Renal pelvis (tissue), 4 donors: ENCODE results near the gene EPN3. TPM values are rescaled to one million over a fixed set of nuclear protein-coding genes. Genes with fewer than 3 reads are reported as not detected.

ENCODE experiments used
- DNase-seq: peaks from one replicate; pipeline ENCODE4 v3.0.0-alpha.2; 2013
- polyA plus RNA-seq, 3 donors: library from polyadenylated mRNA; unstranded; fragments of 120-200 nt; gene quantifications; one replicate each; pipeline ENCODE4 v1.2.1, GENCODE V29; 2013; ENCODE audit not compliant: insufficient read length in 3 of 3

The EPN3 gene
- polyA plus RNA-seq, 3 donors: 15.4 to 16.8 (median 16.2) TPM

GRCh38 chr17:50533185-50533584, 650 bp downstream of the EPN3 start:
- no peak for DNase-seq

- peak; percentile 71 for DNase-seq
These were observed 1.2 kb downstream of the EPN3 start for GRCh38 chr17:50533720-50534148.

- no peak for DNase-seq
These were observed 1.9 kb downstream of the EPN3 start for GRCh38 chr17:50534222-50534978.

- DNase-seq: no peak
These were observed 2.4 kb downstream of the EPN3 start for GRCh38 chr17:50534979-50535326.

GRCh38 chr17:50535407-50535806, 2.9 kb downstream of the EPN3 start:
- no peak for DNase-seq

- no peak for DNase-seq
These were observed 4.4 kb downstream of the EPN3 start for GRCh38 chr17:50536683-50537646.

- no peak for DNase-seq
These were observed 5.4 kb downstream of the EPN3 start for GRCh38 chr17:50537721-50538548.

GRCh38 chr17:50538549-50539410, 6.2 kb downstream of the EPN3 start:
- no peak for DNase-seq

GRCh38 chr17:50539762-50540559, 7.4 kb downstream of the EPN3 start:
- DNase-seq: no peak

GRCh38 chr17:50540560-50541401, 8.2 kb downstream of the EPN3 start:
- DNase-seq: no peak

GRCh38 chr17:50541402-50541715, 8.8 kb downstream of the EPN3 start:
- DNase-seq: no peak

- peak; percentile 87 for DNase-seq
These were observed 9.5 kb downstream of the EPN3 start for GRCh38 chr17:50541716-50542688.

- DNase-seq: no peak
These were observed 10.6 kb downstream of the EPN3 start for GRCh38 chr17:50542795-50543774.

- DNase-seq: no peak
These were observed 12.0 kb downstream of the EPN3 start for GRCh38 chr17:50544516-50544915.

GRCh38 chr17:50545311-50545710, 12.8 kb downstream of the EPN3 start:
- no peak for DNase-seq

- DNase-seq: no peak
These were observed 14.1 kb downstream of the EPN3 start for GRCh38 chr17:50546701-50547034.
